GM23248 (cell line): ENCODE data around the gene TAF3.

Experiments
- EZH2 ChIP-seq: fragments of 200-600 bp; sonication (generic); IDR thresholded peaks from 2 replicates; pipeline ENCODE4 v1.6.1; 2018; ENCODE audit warnings: antibody characterized with exemption, mild to moderate bottlenecking; ENCODE audit not compliant: insufficient read depth, poor library complexity, severe bottlenecking
- EZH2phosphoT487 ChIP-seq: fragments of 200-600 bp; sonication (generic); IDR thresholded peaks from 2 replicates; pipeline ENCODE4 v1.6.1; 2018; ENCODE audit warnings: antibody characterized with exemption, moderate library complexity, mild to moderate bottlenecking, low read depth; ENCODE audit not compliant: insufficient read depth

- TF ChIP-seq EZH2: no peak
- no peak for TF ChIP-seq EZH2phosphoT487
Observed at GRCh38 chr10:7794251-7795026, 23.9 kb upstream of the TAF3 start.
